Measurements from ENCODE around the gene SLC16A13.

Gene SLC16A13

DNA sequence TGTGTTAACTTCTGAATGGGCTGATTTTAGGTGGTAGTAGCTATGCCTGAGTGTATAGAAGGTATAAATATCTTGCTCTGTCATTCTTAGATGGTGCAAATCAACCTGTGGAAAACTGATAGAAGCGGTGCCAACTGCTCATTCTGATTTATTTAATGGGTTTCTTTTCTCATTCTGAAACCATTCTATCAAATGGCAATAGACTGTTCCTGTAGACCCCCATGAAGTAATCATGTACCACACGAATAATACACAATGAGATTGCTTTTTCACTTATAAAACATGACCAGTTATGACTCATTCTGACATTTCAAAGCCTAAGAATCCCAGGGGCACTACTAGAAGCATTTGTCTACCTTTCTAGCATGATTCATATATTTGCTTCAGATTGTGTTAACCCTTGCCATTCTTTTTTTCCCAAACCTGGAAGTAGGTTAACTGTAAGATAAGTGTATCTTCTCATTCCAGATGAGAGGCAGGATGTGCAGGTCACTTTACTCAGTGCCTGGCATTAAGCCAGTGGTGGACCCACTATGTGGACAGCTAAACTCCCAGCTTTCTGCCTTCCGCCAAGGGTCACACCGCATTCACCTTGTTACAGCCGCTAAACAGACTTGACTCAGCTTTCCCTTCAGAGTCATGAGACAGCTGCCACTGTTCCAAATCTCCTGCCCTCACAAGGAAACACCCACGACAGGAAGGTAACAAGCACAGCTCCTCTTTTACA is 24.5 kb downstream of the SLC16A13 start:
- TF ChIP-seq, protein P1, sequence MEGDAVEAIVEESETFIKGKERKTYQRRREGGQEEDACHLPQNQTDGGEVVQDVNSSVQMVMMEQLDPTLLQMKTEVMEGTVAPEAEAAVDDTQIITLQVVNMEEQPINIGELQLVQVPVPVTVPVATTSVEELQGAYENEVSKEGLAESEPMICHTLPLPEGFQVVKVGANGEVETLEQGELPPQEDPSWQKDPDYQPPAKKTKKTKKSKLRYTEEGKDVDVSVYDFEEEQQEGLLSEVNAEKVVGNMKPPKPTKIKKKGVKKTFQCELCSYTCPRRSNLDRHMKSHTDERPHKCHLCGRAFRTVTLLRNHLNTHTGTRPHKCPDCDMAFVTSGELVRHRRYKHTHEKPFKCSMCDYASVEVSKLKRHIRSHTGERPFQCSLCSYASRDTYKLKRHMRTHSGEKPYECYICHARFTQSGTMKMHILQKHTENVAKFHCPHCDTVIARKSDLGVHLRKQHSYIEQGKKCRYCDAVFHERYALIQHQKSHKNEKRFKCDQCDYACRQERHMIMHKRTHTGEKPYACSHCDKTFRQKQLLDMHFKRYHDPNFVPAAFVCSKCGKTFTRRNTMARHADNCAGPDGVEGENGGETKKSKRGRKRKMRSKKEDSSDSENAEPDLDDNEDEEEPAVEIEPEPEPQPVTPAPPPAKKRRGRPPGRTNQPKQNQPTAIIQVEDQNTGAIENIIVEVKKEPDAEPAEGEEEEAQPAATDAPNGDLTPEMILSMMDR (IDR thresholded peaks at IDR 0.05; ENCODE audit: borderline replicate concordance, insufficient read depth, low read depth, low read length): no peak
- H3K4me3 ChIP-seq (ENCODE audit: low read depth, low read length): no peak overlapping the region

DNA sequence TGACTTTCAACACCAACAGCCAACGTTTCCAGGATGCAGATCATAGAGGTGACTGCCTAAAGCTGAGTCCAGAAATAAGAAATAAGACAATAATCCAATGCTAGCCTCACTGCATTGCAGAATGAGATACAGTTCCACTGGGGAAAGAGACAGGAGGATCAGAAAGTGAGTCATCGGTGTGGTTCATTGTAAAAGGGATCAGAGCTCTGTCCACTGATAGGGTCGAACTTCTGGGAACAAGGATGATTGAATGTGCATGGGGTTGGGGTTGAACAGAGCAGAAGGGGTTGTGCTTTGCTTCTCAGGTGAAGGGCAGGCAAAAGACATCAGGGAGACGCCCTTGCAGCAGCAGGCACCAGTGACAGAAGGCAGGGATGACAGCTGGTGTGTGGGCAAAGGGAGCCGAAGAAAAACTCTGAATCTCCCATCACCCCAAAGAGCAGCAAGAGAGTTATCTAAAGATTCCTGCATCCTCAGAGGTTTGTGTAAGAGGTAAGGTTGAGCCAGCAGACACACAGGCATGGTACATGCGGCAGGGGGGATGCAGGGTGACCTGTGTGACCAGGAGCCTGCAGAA is 27.8 kb downstream of the SLC16A13 start:
- TF ChIP-seq, protein P1 (IDR thresholded peaks at IDR 0.05; ENCODE audit: borderline replicate concordance, insufficient read depth, low read depth, low read length): no peak
- H3K4me3 ChIP-seq (ENCODE audit: low read depth, low read length): no peak overlapping the region

DNA sequence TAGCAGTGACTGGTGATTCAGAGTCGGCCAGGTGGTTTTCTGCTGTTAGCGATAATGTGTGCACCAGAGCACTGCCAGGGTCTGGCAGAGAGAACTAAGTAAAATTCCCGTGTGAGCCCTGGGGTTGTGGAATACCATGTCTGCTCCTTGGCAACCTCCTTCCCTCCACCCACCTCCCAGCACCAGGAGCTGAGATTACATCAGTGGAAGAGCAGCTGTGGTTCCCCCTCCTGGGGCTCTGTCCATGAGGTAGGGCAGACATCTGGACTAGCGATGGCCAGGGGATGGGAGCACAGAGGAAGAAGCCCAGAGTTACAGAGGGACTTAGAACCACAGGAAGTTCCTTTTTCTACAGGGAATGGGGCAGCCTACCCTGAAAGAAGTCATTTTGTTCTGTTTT is 28.4 kb downstream of the SLC16A13 start:
- H3K4me3 ChIP-seq (ENCODE audit: low read depth, low read length): no peak overlapping the region

DNA sequence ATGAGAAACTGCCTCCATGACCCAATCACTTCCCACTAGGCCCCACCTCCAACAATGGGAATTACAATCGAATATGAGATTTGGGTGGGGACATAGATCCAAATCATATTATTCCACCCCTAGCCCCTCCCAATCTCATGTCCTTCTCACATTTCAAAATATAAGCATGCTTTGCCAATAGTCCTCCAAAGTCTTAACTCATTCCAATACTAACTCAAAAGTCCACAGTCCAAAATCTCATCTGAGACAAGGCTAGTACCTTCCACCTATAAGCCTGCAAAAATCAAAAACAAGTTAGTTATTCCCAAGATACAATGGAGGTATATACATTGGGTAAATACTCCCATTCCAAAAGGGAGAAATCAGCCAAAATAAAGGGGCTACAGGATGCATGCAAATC is 31.4 kb downstream of the SLC16A13 start:
- no peak overlapping the region for H3K4me3 ChIP-seq (ENCODE audit: low read depth, low read length)
- TF ChIP-seq, protein P1 (IDR thresholded peaks at IDR 0.05; ENCODE audit: borderline replicate concordance, insufficient read depth, low read depth, low read length): no peak

More for the DNA sequence above, 28.4 kb downstream of the SLC16A13 start:
- TF ChIP-seq, protein P1 (IDR thresholded peaks at IDR 0.05; ENCODE audit: borderline replicate concordance, insufficient read depth, low read depth, low read length): no peak

DNA sequence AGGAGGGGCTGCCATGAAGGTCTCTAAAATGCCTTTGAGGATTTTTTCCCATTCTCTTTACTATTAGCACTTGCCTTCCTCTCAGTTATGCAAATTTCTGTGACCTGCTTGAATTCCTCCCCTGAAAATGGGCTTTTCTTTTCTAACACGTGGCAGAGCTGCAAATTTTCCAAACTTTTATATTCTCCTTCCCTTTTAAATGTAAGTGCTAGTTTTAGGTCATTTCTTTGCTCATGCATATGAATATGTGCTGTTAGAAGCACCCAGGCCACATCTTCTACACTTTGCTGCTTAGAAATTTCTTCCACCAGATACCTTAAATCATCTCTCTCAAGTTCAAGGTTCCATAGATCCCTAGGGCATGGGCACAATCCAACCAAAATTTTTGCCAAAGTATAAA is 32.5 kb downstream of the SLC16A13 start:
- no peak overlapping the region for H3K4me3 ChIP-seq (ENCODE audit: low read depth, low read length)
- TF ChIP-seq, protein P1 (IDR thresholded peaks at IDR 0.05; ENCODE audit: borderline replicate concordance, insufficient read depth, low read depth, low read length): no peak

DNA sequence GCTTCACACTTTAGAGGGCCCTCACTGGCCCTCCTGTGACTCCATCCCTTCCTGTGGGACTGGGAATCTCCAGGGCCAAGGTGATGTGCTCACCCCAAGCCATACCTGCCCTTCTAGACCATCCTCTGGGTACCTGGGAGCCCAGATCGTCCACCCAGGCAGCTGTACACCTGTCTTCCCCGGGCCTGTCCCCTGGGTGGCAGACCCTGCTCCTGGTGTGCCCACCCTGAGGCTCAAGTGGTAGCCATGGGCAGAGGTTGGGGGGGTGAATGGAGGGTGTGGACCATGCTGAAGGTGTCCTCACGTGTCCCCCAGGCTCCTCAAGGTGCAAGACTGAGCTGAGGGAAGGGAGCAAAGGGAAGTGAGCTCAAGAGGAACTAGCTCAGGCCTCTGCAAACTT is 34.9 kb downstream of the SLC16A13 start:
- TF ChIP-seq, protein P1 (IDR thresholded peaks at IDR 0.05; ENCODE audit: borderline replicate concordance, insufficient read depth, low read depth, low read length): no peak

DNA sequence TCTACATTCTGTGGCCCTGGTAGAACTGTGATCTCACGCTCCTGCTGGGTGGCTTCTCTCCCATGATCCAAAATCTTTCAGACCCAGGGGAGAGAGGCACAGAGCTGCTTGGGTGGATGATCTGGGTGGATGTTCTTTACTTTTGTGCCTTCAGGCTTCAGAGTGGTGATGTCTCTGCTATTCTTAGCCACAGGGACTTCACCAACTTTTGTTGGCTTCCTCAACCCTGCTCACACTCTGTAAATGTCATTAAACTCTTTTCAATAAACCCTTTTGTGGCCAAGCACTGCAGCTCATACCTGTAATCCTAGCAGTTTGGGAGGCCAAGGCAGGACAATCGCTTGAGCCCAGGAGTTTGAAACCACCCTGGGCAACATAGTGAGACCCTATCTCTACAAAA is 36.6 kb downstream of the SLC16A13 start:
- H3K4me3 ChIP-seq (ENCODE audit: low read depth, low read length): no peak overlapping the region
- TF ChIP-seq, protein P1 (IDR thresholded peaks at IDR 0.05; ENCODE audit: borderline replicate concordance, insufficient read depth, low read depth, low read length): no peak

More for the DNA sequence above, 34.9 kb downstream of the SLC16A13 start:
- no peak overlapping the region for H3K4me3 ChIP-seq (ENCODE audit: low read depth, low read length)
